SK-MEL-5 (cell line): ENCODE data around the gene NELL1. TPM values are rescaled to one million over a fixed set of nuclear protein-coding genes. Genes with fewer than 3 reads are reported as not detected.

Source experiments
- DNase-seq: peaks from one replicate; pipeline ENCODE4 v3.0.0-alpha.2; 2016; ENCODE audit warnings: low read depth, low spot score
- in situ Hi-C: cut with HindIII; loops from 2 replicates; pipeline ENCODE4 v1.10.0; 2016; ENCODE audit warnings: low sequenced_read_pairs, high pct_unique_total_duplicates, low pct_unique_long_range_greater_than_20kb
- total RNA-seq: library from RNA; depleted of rRNA; stranded (reverse); fragments of >200 nt; shearing (Covaris generic); gene quantifications from 2 replicates; pipeline ENCODE4 v1.2.3, GENCODE V29; 2014

The NELL1 gene
- total RNA-seq, 1 experiment from 2014 or later: not detected

- DNase-seq: no peak
- in situ Hi-C loops: no loop called here
Observed at GRCh38 chr11:21485006-21485405, 815.6 kb downstream of the NELL1 start.

- DNase-seq: no peak
Observed at GRCh38 chr11:21485426-21485825, 816.0 kb downstream of the NELL1 start.

GRCh38 chr11:21489416-21490115, 820.2 kb downstream of the NELL1 start:
- in situ Hi-C loops: no loop called here
- no peak for DNase-seq

More at GRCh38 chr11:21485426-21485825, 816.0 kb downstream of the NELL1 start:
- in situ Hi-C loops: no loop called here

GRCh38 chr11:21492931-21493330, 823.5 kb downstream of the NELL1 start:
- in situ Hi-C loops: no loop called here
- no peak for DNase-seq

GRCh38 chr11:21494946-21495345, 825.6 kb downstream of the NELL1 start:
- in situ Hi-C loops: no loop called here
- no peak for DNase-seq

- DNase-seq: no peak
- in situ Hi-C loops: no loop called here
Observed at GRCh38 chr11:21495879-21496278, 826.5 kb downstream of the NELL1 start.

GRCh38 chr11:21501245-21501644, 831.9 kb downstream of the NELL1 start:
- in situ Hi-C loops: no loop called here
- no peak for DNase-seq

GRCh38 chr11:21505070-21505469, 835.7 kb downstream of the NELL1 start:
- in situ Hi-C loops: no loop called here

GRCh38 chr11:21511835-21512440, 842.6 kb downstream of the NELL1 start:
- in situ Hi-C loops: no loop called here
- DNase-seq: peak; percentile 87

More at GRCh38 chr11:21505070-21505469, 835.7 kb downstream of the NELL1 start:
- DNase-seq: no peak

GRCh38 chr11:21514316-21514715, 844.9 kb downstream of the NELL1 start:
- in situ Hi-C loops: no loop called here
- peak; percentile 54 for DNase-seq

- in situ Hi-C loops: no loop called here
- DNase-seq: no peak
Observed at GRCh38 chr11:21520244-21520643, 850.9 kb downstream of the NELL1 start.

- in situ Hi-C loops: no loop called here
- DNase-seq: no peak
Observed at GRCh38 chr11:21529187-21529586, 859.8 kb downstream of the NELL1 start.

- DNase-seq: no peak
- in situ Hi-C loops: no loop called here
Observed at GRCh38 chr11:21534288-21534687, 864.9 kb downstream of the NELL1 start.

GRCh38 chr11:21537980-21538379, 868.6 kb downstream of the NELL1 start:
- DNase-seq: no peak
- in situ Hi-C loops: no loop called here

GRCh38 chr11:21541187-21541751, 871.9 kb downstream of the NELL1 start:
- no peak for DNase-seq
- in situ Hi-C loops: no loop called here

- DNase-seq: no peak
- in situ Hi-C loops: no loop called here
Observed at GRCh38 chr11:21543901-21544300, 874.5 kb downstream of the NELL1 start.

GRCh38 chr11:21545699-21546098, 876.3 kb downstream of the NELL1 start:
- in situ Hi-C loops: no loop called here

GRCh38 chr11:21546703-21547102, 877.3 kb downstream of the NELL1 start:
- DNase-seq: no peak
- in situ Hi-C loops: no loop called here

More at GRCh38 chr11:21545699-21546098, 876.3 kb downstream of the NELL1 start:
- DNase-seq: no peak

- in situ Hi-C loops: no loop called here
Observed at GRCh38 chr11:21552911-21553310, 883.5 kb downstream of the NELL1 start.

More at GRCh38 chr11:21552911-21553310, 883.5 kb downstream of the NELL1 start:
- no peak for DNase-seq
